Fibroblast of lung (primary cell): ENCODE results near the gene KCNAB2.

Experiments used
- CTCF ChIP-seq, 2 donors: IDR thresholded peaks in 1 of 2; conservative IDR thresholded peaks in 1 of 2; 1 replicate in 1 of 2; 2 replicates in 1 of 2; pipeline ENCODE4 v1.5.1; 2011 to 2012; ENCODE audit warnings: low read length in 2 of 2, control low read depth in 1 of 2, inconsistent platforms in 1 of 2, low read depth in 1 of 2, mild to moderate bottlenecking in 1 of 2
- EZH2 ChIP-seq: IDR thresholded peaks from 2 replicates; pipeline ENCODE4 v1.5.1; 2012; ENCODE audit warnings: low read length, control low read depth, mild to moderate bottlenecking; ENCODE audit errors: missing control alignments

GRCh38 chr1:6107409-6108356 lies 62.0 kb downstream of the KCNAB2 start:
- TF ChIP-seq CTCF (conservative IDR thresholded peaks at IDR 0.05 in 1 of 2, IDR thresholded peaks at IDR 0.05 in 1 of 2; ENCODE audit: low read depth in 1 of 2, low read length in 2 of 2) = no peak
- no peak for TF ChIP-seq EZH2
